PFSK-1 (cell line): ENCODE data around the gene YPEL4.

Source experiments
- FOXP2 ChIP-seq: optimal IDR thresholded peaks from 2 replicates; pipeline ENCODE3; 2011; ENCODE audit warnings: borderline replicate concordance, control low read depth, inconsistent platforms; ENCODE audit not compliant: insufficient read depth; ENCODE audit errors: extremely low read length, extremely low read depth
- POLR2AphosphoS5 ChIP-seq: IDR thresholded peaks from 2 replicates; pipeline ENCODE4 v1.6.1; 2012; ENCODE audit warnings: low read depth, mild to moderate bottlenecking, control low read depth, low read length, moderate library complexity
- TAF1 ChIP-seq: IDR thresholded peaks from 2 replicates; pipeline ENCODE4 v1.6.1; 2012; ENCODE audit warnings: low read length, control low read depth, borderline replicate concordance; ENCODE audit not compliant: insufficient read depth

DNA sequence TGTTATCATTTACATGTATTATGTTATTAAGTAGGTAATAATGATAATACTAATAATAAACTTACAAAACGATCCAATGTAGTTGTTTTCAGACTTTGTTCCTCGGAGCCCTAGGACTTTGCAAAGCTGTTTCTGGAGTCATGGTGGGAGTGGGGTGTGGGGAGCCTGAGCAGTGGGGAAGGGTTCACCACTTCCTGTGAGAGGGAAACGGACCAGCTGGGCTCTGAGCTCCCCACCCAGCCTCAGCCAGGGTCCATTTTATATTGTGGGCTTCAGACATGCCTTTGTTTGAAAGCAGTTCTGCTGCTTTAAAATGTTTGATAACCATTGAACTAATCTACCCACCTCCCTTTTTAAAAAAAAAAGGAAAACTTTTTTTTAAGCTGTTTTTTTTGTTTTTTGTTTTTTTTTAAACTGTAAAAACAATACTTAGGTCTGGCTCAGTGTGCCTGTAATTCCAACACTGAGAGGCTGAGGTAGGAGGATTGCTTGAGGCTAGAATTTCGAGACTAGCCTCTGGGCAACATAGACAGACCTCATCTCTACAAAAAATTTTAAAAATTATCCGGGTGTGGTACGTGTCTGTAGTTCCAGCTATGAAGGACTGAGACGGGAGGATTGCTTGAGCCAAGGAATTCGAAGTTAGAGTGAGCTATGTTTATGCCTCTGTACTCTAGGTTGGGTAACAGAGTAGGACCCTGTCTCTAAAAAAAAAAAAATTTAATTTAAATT lies 45.2 kb downstream of the YPEL4 start:
- no peak for TF ChIP-seq POLR2AphosphoS5
- TF ChIP-seq TAF1: no peak
- no peak for TF ChIP-seq FOXP2
